T-helper 2 cell treated with Interferon-gamma antibody and Interleukin-4, amounts not matched to agents 5 μg/mL and 100 μg/mL, for 36 hours (primary cell): ENCODE data around the gene ARHGAP21.
"Not testable (repeated sequence)": the region's sequence is repeated elsewhere in the genome, so short reads cannot be mapped to it uniquely, and the experiment has no call there.

Experiments used
- DNase-seq: peaks from one replicate; pipeline ENCODE4 v3.0.0; 2021; ENCODE audit warnings: low spot score
- H3K27ac Mint-ChIP-seq: one replicate; pipeline ENCODE4 v1.8.0; 2021; ENCODE audit warnings: mild to moderate bottlenecking, mixed read lengths
- H3K27me3 Mint-ChIP-seq: one replicate; pipeline ENCODE4 v1.8.0; 2021; ENCODE audit warnings: low read depth, mixed read lengths
- H3K36me3 Mint-ChIP-seq: one replicate; pipeline ENCODE4 v1.8.0; 2021; ENCODE audit warnings: low read depth, mixed read lengths
- H3K4me1 Mint-ChIP-seq: one replicate; pipeline ENCODE4 v1.8.0; 2021; ENCODE audit warnings: low read depth, mixed read lengths
- H3K4me3 Mint-ChIP-seq: one replicate; pipeline ENCODE4 v1.8.0; 2022; ENCODE audit warnings: mild to moderate bottlenecking, moderate library complexity, mixed read lengths
- H3K9me3 Mint-ChIP-seq: one replicate; pipeline ENCODE4 v1.8.0; 2021; ENCODE audit warnings: mixed read lengths

Gene ARHGAP21

DNA sequence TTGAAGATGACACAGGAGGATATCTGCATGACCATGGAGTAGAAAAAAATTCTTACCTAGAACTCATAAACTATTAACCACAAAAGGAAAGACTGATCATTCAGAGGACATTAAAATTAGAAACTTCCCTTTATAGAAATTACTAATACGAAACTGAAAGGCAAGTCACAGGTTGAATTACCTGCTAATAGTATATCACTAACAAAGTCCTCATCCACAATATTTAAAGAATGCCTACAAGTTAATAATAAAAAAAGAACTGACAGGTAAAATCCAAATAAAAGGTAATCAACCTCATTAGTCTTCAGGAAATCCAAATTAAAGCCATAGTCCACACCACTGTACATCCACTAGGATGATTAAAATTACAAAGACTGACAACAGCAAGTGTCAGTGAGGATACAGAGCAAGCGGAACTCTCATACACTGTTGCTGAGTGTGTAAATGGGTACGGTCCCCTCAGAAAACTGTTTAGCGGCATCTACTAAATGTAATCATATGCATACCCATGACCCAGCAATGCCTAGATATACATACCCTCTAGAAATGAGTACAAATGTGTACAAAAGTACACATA is 71.2 kb downstream of the ARHGAP21 start:
- DNase-seq, result no peak
- Mint-ChIP-seq H3K4me3 (no peak overlapping the region), H3K27me3 (no peaks in the 10 kb centered on the region), H3K4me1 (peaks cover 19% of the 10 kb centered on the region), H3K9me3 (peaks cover 4% of the 10 kb centered on the region), H3K36me3 (peaks cover 6% of the 10 kb centered on the region), H3K27ac (no peak overlapping the region)

DNA sequence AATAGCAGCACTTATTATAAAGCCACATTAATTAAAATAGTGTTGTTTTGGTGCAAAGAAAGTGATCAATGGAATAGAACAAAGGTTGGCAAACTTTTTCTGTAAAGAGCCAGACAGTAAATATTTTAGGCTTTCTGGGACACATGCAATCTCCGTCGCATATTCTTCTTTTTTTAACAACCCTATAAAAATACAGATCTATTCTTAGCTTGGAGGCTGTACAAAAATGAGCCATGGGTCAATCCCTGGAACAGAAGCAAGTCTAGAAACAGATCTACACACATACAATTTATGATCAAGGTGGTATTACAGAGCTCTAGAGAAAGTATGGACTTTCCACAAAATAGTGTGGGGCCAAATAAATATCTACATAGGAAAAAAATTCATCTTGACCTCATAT is 71.8 kb downstream of the ARHGAP21 start:
- no peak overlapping the region for H3K4me3 Mint-ChIP-seq

DNA sequence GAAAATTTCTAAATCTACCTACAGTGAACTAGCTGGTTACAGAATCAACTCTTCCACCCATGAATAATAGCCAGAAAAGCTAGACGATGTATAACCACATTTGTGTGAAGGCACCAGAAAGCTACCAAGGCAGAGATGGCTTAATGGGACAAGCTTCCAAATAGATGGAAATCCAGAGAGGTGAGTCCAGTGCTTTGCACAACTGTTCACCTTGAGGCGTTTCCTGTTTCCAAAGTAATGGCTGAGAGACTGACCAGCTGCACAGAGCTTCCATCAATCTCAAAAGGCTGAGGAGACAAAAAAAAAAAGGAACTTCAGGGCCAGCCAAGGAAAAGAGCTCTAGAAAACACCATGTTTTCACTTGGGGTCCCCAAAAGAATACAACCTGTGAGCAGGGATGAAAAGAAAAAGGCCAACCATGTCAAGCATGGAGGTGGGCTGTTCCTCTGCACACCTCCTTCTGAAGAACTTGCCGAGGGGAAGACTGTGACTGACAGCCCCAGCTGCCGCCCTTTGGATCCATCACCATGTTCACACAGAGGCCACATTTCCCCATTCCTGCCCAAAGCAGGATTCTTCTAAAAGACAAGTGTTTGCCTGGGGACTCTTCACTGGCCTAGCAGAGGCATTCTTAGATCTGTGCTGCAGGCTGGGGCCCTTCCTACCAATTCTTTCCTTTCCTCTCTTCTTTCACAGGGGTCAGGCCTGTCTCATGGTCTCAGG is 72.9 kb downstream of the ARHGAP21 start:
- Mint-ChIP-seq H3K9me3 (peaks cover 4% of the 10 kb centered on the region), H3K27ac (no peak overlapping the region), H3K4me1 (peaks cover 19% of the 10 kb centered on the region), H3K36me3 (peaks cover 6% of the 10 kb centered on the region), H3K27me3 (no peaks in the 10 kb centered on the region), H3K4me3 (no peak overlapping the region)
- no peak for DNase-seq

More for the DNA sequence above, 71.8 kb downstream of the ARHGAP21 start:
- no peak for DNase-seq
- Mint-ChIP-seq H3K27ac (no peak overlapping the region), H3K4me1 (peaks cover 19% of the 10 kb centered on the region), H3K9me3 (peaks cover 4% of the 10 kb centered on the region), H3K27me3 (no peaks in the 10 kb centered on the region), H3K36me3 (peaks cover 6% of the 10 kb centered on the region)

DNA sequence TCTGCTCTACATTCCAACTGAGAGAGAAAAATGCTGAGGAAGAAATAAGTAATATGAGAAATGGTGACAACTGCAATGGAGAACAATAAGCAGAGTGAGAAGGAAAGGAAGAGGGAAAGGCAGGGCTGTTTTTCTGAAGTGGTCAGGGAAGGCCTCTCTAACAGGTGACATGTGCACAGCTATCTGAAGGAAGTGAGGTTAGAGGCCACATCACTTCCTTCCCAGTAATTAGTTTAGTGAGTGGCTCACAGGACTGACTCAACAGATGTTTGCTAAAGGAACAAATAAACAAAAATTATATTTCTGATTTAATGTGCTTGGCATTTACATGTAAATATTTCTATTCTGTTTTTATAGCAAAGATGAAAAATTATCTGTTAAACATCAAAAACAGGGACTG is 77.9 kb downstream of the ARHGAP21 start:
- DNase-seq, result no peak
- Mint-ChIP-seq H3K27me3 (no peaks in the 10 kb centered on the region), H3K9me3 (no peaks in the 10 kb centered on the region), H3K4me1 (no peaks in the 10 kb centered on the region), H3K4me3 (no peak overlapping the region), H3K27ac (no peak overlapping the region), H3K36me3 (peaks cover 1% of the 10 kb centered on the region)

DNA sequence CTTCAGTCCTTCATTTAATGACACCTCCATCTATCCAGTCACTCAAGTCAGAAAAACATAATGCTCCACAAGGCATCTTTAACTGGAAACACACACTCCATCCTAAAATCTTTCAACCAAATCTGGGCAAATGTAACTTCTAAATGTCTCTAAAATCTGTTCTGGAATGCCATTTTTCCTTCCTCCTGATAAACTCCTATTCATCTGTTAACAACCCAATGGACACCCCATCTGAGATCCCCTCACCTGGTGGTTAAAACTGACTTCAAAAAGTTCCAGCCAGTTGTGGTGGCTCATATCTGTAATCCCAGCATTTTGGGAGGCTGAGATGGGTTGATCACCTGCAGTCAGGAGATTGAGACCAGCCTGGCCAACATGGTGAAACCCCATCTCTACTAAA is 78.7 kb downstream of the ARHGAP21 start:
- Mint-ChIP-seq H3K27me3 (no peaks in the 10 kb centered on the region), H3K4me3 (no peak overlapping the region), H3K9me3 (no peaks in the 10 kb centered on the region), H3K27ac (no peak overlapping the region), H3K4me1 (no peaks in the 10 kb centered on the region), H3K36me3 (no peaks in the 10 kb centered on the region)
- no peak for DNase-seq

DNA sequence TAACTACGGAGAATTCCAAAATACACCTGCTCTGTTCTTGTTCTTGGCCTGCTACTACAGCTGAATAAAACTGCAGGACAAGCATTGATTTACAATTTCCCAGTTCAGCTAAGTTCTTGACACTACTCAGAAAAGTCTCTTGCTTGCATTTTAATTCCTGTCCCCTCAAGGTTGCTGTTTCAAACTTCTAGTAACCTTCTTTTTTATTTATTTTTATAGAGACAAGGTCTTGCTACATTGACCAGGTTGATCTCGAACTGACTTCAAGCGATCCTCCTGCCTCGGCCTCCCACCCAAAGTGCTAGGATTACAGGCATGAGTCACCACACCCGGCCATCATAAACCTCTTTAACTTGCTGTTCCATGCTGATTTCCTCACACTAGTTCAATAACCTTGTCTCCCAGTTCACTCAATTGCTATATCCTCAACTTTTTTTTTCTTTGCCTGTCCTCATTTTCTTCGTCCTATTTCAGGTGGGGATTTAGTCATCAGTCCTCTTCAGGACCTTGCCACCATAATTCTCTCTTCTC is 79.9 kb downstream of the ARHGAP21 start:
- H3K27me3 Mint-ChIP-seq, result no peaks in the 10 kb centered on the region
- no peaks in the 10 kb centered on the region for H3K9me3 Mint-ChIP-seq
- H3K36me3 Mint-ChIP-seq, result no peaks in the 10 kb centered on the region
- DNase-seq, result no peak
- no peak overlapping the region for H3K4me3 Mint-ChIP-seq
- H3K27ac Mint-ChIP-seq, result no peak overlapping the region
- no peaks in the 10 kb centered on the region for H3K4me1 Mint-ChIP-seq

DNA sequence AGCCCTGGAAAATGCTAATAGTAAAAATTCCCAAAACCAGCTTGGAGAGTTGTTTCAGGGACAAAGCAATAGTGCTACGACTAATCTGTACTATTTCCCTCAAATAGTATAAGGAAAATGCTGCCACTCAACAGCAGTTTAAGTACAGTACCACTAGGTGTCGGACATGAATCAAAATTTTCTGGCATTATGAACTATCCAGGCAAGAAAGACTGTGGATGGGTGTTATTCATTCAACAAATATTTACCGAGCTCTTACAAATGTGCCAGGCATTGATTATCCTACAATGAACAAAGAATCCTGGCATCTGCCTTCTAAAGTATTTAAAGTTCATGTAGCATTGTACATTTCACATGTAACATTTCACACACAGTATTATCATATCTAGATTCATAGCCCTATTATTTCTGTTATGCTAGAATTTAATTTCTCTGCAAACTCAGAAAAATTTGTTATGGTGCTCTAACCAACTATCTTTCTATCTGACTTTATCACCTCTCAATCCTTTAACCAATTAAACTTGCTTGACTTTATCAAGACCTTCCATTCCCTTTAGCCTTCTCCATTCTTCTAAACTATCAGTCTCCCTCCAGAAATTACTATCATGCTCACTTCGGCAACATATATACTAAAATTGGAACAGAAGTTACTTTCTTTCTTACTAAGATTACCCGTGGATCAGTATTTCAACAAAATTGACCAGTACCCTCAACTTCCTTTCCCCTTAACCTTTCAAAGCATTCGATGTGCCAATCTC is 80.6 kb downstream of the ARHGAP21 start:
- H3K9me3 Mint-ChIP-seq, result no peaks in the 10 kb centered on the region
- H3K27ac Mint-ChIP-seq, result no peak overlapping the region
- H3K27me3 Mint-ChIP-seq, result no peaks in the 10 kb centered on the region
- no peaks in the 10 kb centered on the region for H3K36me3 Mint-ChIP-seq
- DNase-seq, result no peak
- H3K4me1 Mint-ChIP-seq, result no peaks in the 10 kb centered on the region
- H3K4me3 Mint-ChIP-seq, result no peak overlapping the region

DNA sequence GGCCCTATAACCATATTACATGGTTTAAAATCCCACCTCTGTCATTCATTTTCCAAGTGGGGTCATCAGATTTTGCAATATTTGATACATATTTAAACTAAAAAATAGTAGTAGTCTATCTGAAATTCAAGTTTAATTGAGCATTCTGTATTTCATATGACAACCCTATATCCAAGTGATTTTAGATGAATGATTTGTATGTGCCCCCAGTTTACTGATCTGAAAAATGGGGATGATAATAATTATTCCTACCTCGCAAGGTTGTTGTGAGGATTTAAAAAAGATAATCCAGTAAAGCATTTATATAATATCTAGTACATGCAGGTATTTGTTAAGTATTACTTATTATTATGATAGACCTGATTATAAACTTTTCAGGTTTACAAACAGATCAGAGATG is 84.6 kb downstream of the ARHGAP21 start:
- no peak overlapping the region for H3K4me3 Mint-ChIP-seq
- no peaks in the 10 kb centered on the region for H3K36me3 Mint-ChIP-seq
- H3K4me1 Mint-ChIP-seq, result no peaks in the 10 kb centered on the region
- H3K27ac Mint-ChIP-seq, result no peak overlapping the region
- no peak for DNase-seq
- H3K27me3 Mint-ChIP-seq, result no peaks in the 10 kb centered on the region
- no peaks in the 10 kb centered on the region for H3K9me3 Mint-ChIP-seq

DNA sequence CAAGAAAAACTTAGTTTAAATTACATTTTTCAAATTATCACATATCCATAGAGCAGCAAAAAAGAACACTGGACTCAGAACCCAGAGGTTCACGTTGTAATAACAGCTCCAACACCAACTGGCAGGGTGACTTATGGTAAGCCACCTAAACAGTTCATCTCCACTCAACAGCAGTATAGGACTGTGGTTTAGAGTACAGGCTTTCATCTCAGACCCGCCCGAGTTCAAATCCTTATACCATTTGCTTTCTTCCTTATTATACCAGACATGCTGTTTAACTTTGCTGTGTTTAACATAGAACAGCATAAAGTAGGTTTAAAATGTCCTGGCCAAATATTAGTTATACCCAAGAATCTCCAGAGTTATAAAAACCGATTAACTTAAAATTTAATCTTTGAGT is 97.9 kb downstream of the ARHGAP21 start:
- H3K27ac Mint-ChIP-seq, result no peak overlapping the region

DNA sequence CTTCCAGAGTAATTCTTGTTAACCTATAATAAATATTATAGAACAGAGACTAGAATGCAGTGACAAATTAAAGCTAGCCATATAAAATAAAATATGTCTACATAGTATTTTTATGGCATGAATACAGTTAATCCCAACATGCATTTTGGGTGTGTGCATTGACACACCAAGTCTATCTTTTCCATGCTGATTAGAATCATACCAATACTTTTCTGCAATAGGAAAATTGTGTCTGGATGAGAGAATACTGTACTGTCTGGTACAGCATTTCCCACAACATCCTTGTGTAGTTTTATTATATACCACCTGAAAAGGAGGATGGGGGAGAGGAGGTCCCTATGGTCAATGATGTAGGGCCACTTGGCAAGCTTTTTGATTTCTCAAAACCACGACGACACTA is 100.3 kb downstream of the ARHGAP21 start:
- H3K36me3 Mint-ChIP-seq, result no peaks in the 10 kb centered on the region
- DNase-seq, result no peak
- peaks cover 21% of the 10 kb centered on the region for H3K4me1 Mint-ChIP-seq
- H3K27me3 Mint-ChIP-seq, result no peaks in the 10 kb centered on the region
- no peak overlapping the region for H3K4me3 Mint-ChIP-seq
- no peaks in the 10 kb centered on the region for H3K9me3 Mint-ChIP-seq
- no peak overlapping the region for H3K27ac Mint-ChIP-seq

More for the DNA sequence above, 97.9 kb downstream of the ARHGAP21 start:
- Mint-ChIP-seq H3K36me3 (no peaks in the 10 kb centered on the region), H3K27me3 (no peaks in the 10 kb centered on the region), H3K9me3 (no peaks in the 10 kb centered on the region), H3K4me1 (peaks cover 15% of the 10 kb centered on the region), H3K4me3 (no peak overlapping the region)
- DNase-seq, result no peak

DNA sequence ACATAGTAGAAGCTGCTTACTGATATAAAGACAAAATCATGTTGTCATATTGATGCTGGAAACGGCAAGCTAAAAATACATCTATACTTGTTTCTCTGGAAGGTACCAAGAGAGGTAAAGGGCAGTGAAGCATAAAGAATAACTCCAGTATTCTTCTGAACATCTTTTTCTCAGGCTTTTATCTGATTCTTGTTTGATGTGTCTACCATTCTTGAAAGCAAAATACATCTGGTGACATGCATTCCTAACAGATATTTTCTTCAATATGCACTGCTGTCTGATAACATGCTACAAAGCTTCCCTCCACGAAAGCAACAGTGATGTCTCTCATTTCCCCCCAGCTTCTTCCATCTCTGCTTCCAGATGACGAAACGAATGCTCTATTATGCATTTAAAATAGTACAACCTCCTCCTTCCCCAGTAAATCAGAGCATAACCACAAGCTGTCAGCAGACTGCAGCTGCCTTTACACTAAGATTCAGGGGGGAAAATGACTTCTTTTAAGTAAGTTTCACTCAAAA is 100.8 kb downstream of the ARHGAP21 start:
- H3K9me3 Mint-ChIP-seq, result no peaks in the 10 kb centered on the region

DNA sequence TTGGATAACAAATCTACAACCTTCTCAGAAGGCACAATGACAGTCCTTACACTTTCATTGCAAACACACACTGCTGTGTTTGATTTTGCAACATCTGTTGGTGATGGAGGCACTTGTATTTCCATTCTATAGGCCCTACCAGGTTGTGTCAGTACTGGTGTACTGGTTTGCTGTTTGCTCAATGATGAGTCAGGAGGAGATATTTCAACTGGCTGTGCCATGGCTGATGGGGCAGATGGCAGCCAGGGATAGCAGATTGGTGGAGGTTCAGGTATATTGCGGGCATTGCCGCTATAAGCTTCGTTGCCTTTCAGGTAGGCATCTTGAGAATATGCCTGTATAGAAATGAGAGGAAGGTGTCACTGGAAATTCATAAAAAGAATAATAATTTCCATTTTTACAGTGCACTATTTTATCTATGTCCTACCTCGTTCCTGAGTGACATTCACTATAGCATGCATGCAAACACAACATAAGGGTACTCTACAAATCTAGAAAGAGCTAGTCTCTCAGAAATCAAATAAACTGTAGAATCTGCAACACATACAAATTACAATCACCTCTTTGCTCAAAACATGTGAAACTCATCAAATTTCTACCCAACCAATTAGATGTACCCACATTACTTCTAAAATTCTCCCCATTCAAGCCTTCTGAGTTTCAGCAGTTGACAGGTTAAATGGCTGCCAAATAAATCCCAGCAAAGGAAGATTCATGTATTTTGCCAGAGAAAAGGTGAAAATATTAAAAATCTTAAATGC is 102.5 kb downstream of the ARHGAP21 start:
- peaks cover 23% of the 10 kb centered on the region for H3K4me1 Mint-ChIP-seq
- DNase-seq, H3K9me3 Mint-ChIP-seq, H3K4me3 Mint-ChIP-seq, H3K27me3 Mint-ChIP-seq, H3K36me3 Mint-ChIP-seq, H3K27ac Mint-ChIP-seq: not testable (repeated sequence)

More for the DNA sequence above, 100.8 kb downstream of the ARHGAP21 start:
- no peak for DNase-seq
- H3K36me3 Mint-ChIP-seq, result no peaks in the 10 kb centered on the region
- H3K4me1 Mint-ChIP-seq, result peaks cover 23% of the 10 kb centered on the region
- H3K27ac Mint-ChIP-seq, result peak overlapping the region; percentile 54
- H3K27me3 Mint-ChIP-seq, result no peaks in the 10 kb centered on the region
- peak overlapping the region; percentile 5 for H3K4me3 Mint-ChIP-seq

DNA sequence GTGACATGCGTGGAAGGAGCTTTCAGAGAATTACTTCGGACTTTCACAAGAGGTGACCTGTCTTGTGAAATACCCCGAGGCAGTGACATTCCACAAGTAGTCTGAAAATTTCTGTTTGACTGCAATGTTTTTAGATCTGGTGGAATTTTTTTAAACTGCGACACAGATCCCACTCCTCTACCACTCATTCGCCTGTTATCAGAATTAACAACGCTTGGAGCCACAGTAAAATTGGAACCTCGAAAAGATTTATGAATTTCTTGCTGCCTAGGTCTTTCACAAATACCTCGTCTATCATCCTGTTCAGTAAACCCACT is 103.7 kb downstream of the ARHGAP21 start:
- not testable (repeated sequence) for H3K27me3 Mint-ChIP-seq, DNase-seq, H3K9me3 Mint-ChIP-seq, H3K27ac Mint-ChIP-seq, H3K4me3 Mint-ChIP-seq, H3K36me3 Mint-ChIP-seq
- peaks cover 21% of the 10 kb centered on the region for H3K4me1 Mint-ChIP-seq
